GM19238 (cell line): ENCODE measurements around the gene MLIP.
"Not testable (repeated sequence)": the region's sequence is repeated elsewhere in the genome, so short reads cannot be mapped to it uniquely, and the experiment has no call there.

Experiments
- DNase-seq: peaks from one replicate; pipeline ENCODE4 v3.0.0; 2011; ENCODE audit warnings: low spot score; ENCODE audit not compliant: insufficient read length

The MLIP gene

DNA sequence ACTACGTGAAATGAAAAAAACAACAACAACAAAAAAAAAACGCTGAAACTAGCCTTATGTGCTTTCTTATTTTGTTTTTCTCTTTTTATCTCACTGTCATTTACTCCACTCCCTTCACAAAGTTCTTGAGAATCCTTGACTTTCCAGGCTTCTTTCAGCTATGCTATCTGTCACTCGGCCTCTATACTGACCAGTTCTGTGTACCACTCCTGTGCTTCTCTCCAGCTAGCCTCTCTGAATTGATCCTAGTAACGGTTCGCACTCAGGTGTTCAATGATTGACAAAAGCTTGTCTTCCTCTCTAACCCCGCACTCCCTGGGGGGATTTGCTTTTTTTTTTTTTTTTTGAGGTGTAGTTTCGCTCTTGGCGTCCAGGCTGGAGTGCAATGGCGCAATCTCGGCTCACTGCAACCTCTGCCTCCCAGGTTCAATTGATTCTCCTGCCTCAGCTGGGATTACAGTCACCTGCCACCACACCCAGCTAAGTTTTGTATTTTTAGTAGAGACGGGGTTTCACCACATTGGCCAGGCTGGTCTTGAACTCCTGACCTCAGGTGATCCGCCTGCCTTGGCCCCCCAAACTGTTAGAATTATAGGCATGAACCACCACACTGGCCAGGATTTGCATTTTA lies 31.8 kb downstream of the MLIP start:
- no peak for DNase-seq

DNA sequence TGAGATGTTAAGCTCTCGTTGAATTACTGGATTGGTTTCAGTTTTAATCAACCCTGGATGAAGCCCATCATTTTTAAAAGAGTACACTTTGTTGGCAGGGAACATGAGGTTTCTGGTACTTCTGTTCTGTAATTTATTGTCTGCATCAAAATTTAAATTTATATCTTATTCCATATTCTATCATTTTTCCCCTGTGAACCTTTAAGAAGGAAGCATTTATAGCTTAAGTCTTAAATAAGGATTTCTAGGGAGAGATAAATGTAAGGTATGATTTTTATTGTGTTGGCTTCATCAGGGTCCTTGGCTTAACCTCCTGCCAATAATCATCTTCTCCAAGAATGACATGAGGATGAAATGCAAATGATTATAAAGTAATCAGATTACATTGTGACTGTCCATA lies 40.6 kb downstream of the MLIP start:
- no peak for DNase-seq

DNA sequence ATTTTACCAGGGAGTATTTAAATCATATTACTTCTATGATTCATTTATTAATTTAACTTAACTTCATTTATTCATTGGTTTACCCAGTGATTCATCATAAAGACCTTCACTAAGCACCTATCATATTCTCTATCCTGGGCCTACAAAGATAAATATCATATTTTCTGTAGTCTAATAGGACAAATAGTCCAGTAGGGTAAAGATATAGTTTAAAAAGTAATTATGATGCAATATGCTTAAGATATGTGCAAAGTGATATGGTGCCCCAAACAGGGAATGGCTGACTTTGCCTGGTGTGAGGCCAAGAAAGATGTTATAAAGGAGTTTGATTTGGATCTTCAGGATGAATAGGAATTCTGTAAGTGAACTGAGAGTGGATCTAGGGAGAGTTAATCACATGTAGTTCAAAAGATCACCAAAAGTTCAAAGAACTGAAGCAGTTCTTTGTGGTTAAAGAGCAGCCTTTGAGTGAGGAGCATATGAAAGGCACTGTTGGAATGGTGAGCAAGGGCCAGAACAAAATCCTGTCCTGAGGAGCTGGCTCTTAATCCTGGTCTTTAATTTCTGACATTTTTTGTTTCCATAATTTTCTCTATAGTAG lies 45.5 kb downstream of the MLIP start:
- no peak for DNase-seq

DNA sequence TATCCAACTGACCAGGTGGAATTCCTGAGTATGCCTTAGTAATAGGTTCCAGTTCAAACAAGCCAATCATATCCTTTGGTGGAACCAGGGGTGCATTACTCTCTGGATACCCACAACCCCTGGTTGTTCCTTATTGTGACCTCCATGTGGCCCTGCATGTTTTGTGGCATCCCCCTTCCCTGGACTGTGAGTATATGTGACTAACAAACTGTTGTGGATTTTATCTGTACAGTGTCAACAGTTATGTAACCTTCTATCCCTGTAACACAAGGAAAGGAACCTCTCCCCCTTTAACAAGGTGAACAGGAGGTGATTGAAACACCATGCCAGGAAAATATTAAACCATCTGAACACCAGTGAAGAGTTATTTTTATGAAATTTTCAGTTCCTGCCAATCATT lies 46.2 kb downstream of the MLIP start:
- DNase-seq, result no peak

DNA sequence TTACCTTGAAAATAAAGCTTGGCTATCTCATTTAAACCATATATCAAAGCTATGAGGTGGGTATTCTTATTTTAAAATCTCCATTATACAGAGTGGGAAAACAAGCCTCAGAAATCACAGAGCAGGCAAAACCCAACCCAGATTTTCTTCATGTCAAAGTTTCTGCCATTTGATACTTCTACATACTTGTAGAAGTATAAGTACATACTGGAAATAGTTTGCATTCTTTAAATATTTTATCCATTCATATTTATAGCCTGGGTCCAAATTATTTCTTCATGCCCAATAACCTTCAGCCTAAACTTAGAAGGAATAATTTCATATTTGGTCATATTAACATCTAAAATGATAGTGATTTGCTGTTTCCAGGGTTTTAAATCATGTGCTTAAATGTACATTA lies 61.8 kb downstream of the MLIP start:
- DNase-seq, result no peak

DNA sequence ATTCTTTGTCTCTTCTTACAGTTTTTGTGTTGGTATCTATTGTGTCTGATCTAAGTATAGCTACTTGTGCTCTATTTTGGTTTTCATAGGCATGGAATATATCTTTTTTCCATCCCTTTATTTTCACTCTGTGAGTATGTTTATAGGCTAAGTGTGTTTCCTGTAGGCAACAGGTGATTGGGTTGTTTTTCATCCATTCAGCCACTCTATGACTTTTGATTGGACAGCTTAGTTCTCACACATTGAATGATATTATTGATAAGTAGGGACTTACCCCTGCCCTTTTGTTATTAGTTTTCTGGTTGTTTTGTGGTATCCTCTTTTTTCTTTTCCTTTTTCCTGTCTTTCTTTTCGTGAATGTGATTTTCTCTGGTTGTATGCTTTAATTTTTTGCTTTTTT lies 67.9 kb downstream of the MLIP start:
- DNase-seq, result no peak

DNA sequence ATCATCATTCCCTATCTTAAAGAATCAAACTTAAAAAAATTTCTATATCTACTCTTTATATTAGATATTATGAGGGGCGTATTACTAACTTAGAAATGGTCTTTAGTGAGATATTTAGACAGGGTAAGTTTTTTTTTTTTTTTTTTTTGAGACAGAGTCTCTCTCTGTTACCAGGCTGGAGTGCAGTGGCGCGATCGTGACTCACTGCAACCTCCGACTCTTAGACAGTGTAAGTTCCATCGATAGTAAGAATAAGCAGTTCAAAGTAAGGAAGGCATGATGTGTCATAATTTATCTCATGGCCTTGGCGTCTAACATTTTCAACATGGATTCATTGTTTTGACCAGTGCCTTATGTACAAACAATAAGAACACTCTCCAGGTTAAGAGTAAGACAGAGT lies 72.4 kb downstream of the MLIP start:
- no peak for DNase-seq

- DNase-seq, result no peak
Observed at GRCh38 chr6:54185885-54186284, 74.6 kb downstream of the MLIP start.

DNA sequence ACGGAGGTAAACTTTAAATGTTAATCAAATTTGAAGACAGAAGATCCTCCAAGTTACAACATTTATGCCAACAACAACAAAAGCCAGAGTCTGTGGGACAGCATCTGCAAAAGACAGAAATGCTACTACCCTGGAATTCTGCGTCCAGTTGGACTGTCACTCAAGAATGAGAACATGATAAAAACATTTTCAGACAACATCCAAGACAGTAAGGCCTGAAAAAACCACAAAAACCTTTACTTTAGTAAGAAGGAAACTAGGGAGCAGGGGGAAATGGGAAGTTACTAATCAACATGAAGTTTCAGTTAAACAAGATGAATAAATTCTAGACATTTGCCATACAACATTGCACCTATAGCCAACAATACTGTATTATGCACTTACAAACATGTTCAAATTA lies 77.6 kb downstream of the MLIP start:
- DNase-seq, result no peak

DNA sequence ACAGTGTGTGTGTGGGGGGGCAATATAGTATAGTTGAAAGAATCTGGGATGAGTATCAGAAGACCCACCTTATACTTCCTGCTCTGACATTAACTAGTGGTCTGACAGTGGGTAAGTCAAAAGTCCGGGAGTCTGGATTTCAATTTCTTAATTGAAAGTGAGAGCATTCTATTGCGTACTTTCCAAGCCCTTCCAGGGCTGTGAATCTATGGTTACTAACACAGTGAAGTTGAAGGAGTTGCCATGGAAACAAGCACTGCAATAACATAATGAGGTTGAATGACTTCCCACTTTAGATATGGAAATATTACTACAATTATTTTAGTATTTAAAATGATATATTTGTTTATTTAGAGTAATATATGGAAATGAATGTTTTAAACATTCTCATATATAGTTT lies 80.2 kb downstream of the MLIP start:
- DNase-seq, result no peak

DNA sequence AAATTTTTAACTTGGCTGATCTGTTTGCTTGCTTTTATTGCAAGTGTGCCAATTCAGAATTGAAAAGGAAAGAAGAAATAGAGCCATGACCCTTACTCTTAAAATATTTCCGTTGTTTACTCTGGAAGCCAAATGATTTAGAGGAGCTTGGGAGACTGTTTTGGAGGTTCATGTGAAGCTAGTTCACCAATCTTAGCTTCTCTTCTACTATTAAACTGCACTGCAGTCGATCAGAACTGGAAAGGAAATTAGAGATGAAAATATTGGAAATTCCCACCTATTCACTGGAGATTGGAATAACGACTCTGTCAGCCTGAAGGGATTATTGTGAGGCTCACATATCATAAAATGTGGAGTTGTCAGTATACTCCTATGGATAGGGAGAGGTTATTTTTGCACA lies 81.8 kb downstream of the MLIP start:
- DNase-seq, result no peak

GRCh38 chr6:54193560-54193959 lies 82.3 kb downstream of the MLIP start:
- DNase-seq, result no peak

DNA sequence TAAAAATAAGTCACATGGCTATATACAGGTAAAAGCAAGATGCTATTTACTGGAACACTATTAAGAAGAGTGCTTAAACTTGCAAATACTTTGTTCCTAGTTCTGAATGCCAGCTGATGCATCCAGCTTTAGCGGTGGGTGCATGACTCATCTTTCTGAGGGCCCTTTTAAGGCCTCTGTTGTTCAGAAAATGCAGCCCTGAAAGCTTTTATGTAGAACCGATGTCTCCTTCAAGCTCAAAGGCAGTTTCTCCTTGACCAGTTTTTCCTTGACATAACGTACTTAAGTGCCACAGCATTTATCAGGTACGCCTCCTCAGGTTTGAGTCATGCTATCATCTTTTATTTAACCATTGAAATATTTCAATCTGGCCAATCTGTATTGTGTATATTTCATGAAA lies 82.8 kb downstream of the MLIP start:
- no peak for DNase-seq

GRCh38 chr6:54195637-54196036 lies 84.4 kb downstream of the MLIP start:
- no peak for DNase-seq

DNA sequence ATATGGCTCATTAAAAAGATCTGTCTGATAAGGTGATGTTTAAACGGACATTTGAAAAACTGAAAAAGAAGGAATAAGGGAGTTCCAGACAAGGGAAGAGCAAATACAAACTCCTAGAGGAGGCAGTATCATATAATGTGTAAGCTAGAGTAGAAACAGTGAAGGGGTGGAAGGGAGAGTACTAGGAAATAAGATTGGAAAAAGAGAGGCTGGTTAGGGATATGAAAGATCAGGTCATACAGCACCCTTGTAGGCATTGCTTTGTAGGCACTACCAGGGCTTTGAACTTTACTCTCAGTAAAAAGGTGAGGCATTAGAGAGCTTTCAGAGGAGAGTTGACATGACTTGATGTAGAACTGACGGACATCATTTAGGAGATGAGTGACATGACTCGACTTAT lies 85.7 kb downstream of the MLIP start:
- no peak for DNase-seq

GRCh38 chr6:54198134-54198533 lies 86.9 kb downstream of the MLIP start:
- no peak for DNase-seq

GRCh38 chr6:54203474-54204035 lies 92.3 kb downstream of the MLIP start:
- DNase-seq, result not testable (repeated sequence)

GRCh38 chr6:54204921-54205591 lies 93.8 kb downstream of the MLIP start:
- no peak for DNase-seq

GRCh38 chr6:54206510-54206909 lies 95.3 kb downstream of the MLIP start:
- DNase-seq, result no peak

DNA sequence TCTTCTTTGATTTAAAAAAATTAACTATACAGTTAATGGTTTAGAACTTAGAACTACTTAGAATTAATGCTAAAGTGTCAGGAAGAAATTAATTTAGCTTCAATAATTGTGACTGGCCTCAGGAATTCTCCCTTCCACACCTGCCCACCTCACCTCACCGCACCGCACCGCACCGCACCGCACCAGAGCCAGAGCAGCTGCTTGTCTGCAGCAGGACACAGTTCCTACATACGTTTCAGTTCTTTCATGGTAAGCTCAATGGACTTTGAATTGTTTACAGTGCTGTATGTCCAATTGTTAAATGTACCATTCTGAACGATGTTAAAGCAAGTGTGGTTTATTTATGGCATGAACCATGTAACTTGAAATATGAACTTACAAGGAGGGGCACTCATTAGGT lies 98.7 kb downstream of the MLIP start:
- DNase-seq, result not testable (repeated sequence)

DNA sequence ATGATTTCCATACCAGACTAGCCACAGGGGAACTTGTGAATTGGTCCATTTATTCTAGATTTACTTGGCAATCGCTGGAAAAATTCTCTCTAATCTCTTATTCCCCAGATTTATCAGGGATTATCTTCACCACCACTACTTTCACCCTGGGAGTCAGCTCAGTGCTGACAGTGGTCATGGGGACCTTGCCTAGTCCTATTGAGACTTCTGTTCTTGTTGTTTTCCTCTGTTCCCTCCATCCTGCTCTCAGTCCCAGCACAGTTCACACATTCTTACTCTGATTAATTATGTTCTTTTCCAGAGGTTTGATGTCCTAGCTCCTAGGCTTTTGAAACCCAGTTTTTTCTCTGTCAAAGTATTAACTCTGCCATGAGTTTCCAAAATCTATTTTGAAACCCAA lies 103.0 kb downstream of the MLIP start:
- no peak for DNase-seq

DNA sequence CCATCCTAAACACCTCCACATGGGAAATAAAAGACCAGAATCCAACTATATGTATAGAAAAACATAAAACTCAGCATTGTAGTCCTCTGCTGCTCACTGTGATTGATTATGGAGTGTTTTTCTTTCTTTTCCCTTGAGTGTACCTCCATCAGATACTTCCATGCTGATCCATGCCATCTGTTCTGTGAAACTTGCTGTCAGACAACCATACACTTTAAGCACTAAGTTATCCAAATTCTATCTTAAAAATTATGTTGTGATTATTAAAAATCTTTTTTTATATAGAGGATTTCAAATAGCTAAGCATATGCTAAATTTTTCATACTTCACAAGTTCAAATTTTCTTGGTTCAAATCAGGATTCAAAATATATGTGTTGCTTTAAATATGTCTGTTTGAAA lies 105.1 kb downstream of the MLIP start:
- no peak for DNase-seq

DNA sequence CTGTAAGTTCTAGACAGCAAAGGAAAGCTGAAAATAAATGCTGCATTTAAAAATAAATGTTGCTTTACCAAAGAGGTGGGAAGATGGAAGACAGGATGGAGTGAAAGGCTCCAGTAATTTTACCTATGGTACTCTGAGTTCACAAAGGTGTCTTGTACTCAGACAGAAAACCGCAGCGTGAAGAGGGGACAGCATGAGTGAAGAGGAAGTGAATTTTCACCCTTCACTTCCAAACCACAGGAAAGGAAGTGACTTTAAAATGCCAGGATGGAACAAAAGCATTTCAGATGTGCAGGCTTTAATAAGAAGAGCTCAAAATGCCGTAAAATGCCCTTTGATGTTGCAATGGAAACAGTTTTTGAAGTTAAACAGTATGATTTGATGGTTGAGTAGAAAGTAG lies 105.8 kb downstream of the MLIP start:
- no peak for DNase-seq
